Endodermal cell (in vitro differentiated cells): Measurements from ENCODE around the gene KIF12. TPM values are rescaled to one million over a fixed set of nuclear protein-coding genes. Genes with fewer than 3 reads are reported as not detected.

Experiments
- DNase-seq: peaks from one replicate; pipeline ENCODE4 v3.0.0-alpha.2; 2017
- H3K27ac ChIP-seq: 2 replicates; pipeline ENCODE4 v1.5.1; 2013; ENCODE audit warnings: mild to moderate bottlenecking, low read depth, low read length, moderate library complexity
- H3K27me3 ChIP-seq: 2 replicates; pipeline ENCODE4 v1.6.1; 2013; ENCODE audit warnings: mild to moderate bottlenecking, low read length, moderate library complexity; ENCODE audit not compliant: insufficient read depth, control insufficient read depth, poor library complexity, severe bottlenecking
- H3K36me3 ChIP-seq: 2 replicates; pipeline ENCODE4 v1.7.0; 2013; ENCODE audit warnings: mild to moderate bottlenecking, low read length, moderate library complexity; ENCODE audit not compliant: control insufficient read depth, insufficient read depth
- H3K4me1 ChIP-seq: one replicate; pipeline ENCODE4 v1.7.0; 2013; ENCODE audit warnings: low read length; ENCODE audit not compliant: control insufficient read depth, insufficient read depth
- H3K4me3 ChIP-seq: 2 replicates; pipeline ENCODE4 v1.5.1; 2013; ENCODE audit warnings: mild to moderate bottlenecking, low read length, moderate library complexity
- H3K9ac ChIP-seq: 2 replicates; pipeline ENCODE4 v1.6.1; 2013; ENCODE audit warnings: mild to moderate bottlenecking, low read length, moderate library complexity; ENCODE audit not compliant: poor library complexity, severe bottlenecking; ENCODE audit errors: extremely low read depth
- H3K9me3 ChIP-seq: 2 replicates; pipeline ENCODE4 v1.6.1; 2013; ENCODE audit warnings: mild to moderate bottlenecking, low read length, moderate library complexity; ENCODE audit not compliant: control insufficient read depth
- H3K27ac Mint-ChIP-seq: 2 replicates; pipeline ENCODE4 v1.8.0; 2020; ENCODE audit warnings: mixed read lengths
- H3K27me3 Mint-ChIP-seq: 2 replicates; pipeline ENCODE4 v1.8.0; 2021; ENCODE audit warnings: mild to moderate bottlenecking, mixed read lengths; ENCODE audit not compliant: insufficient read depth
- H3K36me3 Mint-ChIP-seq: 2 replicates; pipeline ENCODE4 v1.8.0; 2020; ENCODE audit warnings: low read depth, mixed read lengths
- H3K4me1 Mint-ChIP-seq: 2 replicates; pipeline ENCODE4 v1.8.0; 2020; ENCODE audit warnings: mixed read lengths
- H3K4me3 Mint-ChIP-seq: 2 replicates; pipeline ENCODE4 v1.8.0; 2020; ENCODE audit warnings: mild to moderate bottlenecking, moderate library complexity, mixed read lengths
- H3K9me3 Mint-ChIP-seq: 2 replicates; pipeline ENCODE4 v1.8.0; 2020; ENCODE audit warnings: mild to moderate bottlenecking, mixed read lengths
- CTCF ChIP-seq: fragments of 200-600 bp; sonication (generic); conservative IDR thresholded peaks from 2 replicates; pipeline ENCODE4 v1.5.0; 2021; ENCODE audit warnings: antibody characterized with exemption, mild to moderate bottlenecking
- WGBS, 2 experiments: methylation state at CpG; one replicate each; pipeline versions ENCODE4 v1.1.5 to v1.1.7; 2013; ENCODE audit warnings: missing lambda C conversion rate in 2 of 2, mixed read lengths in 1 of 2; ENCODE audit not compliant: insufficient coverage in 1 of 2, insufficient read length in 1 of 2; 5-methylcytosine and 5-hydroxymethylcytosine counted together
- total RNA-seq, 2 donors: library from RNA; stranded (reverse); fragmentation: NEBNext Ultra II Directional in 1 of 2; extraction: Animal tissue kit (Norgen Biotek cat#: 25700) in 1 of 2; gene quantifications; 2 replicates in 1 of 2; 3 replicates in 1 of 2; pipeline ENCODE4 v1.2.1, GENCODE V29; 2021

Gene KIF12
- total RNA-seq, 2 donors from 2014 or later: 11.4 to 16.3 TPM

GRCh38 chr9:114056527-114056926 lies 42.6 kb downstream of the KIF12 start:
- no peak overlapping the region for H3K9ac ChIP-seq
- Mint-ChIP-seq H3K4me1 (peaks cover 18% of the 10 kb centered on the region), H3K27ac (no peak overlapping the region), H3K4me3 (no peak overlapping the region), H3K36me3 (peaks cover 9% of the 10 kb centered on the region), H3K9me3 (no peaks in the 10 kb centered on the region), H3K27me3 (no peaks in the 10 kb centered on the region)
- WGBS, 2 experiments: 95 to 98% methylated on average over 5 of the region's 5 CpGs
- H3K27me3 ChIP-seq: no peaks in the 10 kb centered on the region
- no peak overlapping the region for H3K4me3 ChIP-seq
- peaks cover 6% of the 10 kb centered on the region for H3K36me3 ChIP-seq
- no peak overlapping the region for H3K27ac ChIP-seq
- H3K4me1 ChIP-seq: no peaks in the 10 kb centered on the region
- DNase-seq: peak; percentile 38
- H3K9me3 ChIP-seq: no peaks in the 10 kb centered on the region
- no peak for TF ChIP-seq CTCF

GRCh38 chr9:114055894-114056293 lies 43.2 kb downstream of the KIF12 start:
- Histone ChIP-seq H3K27me3 (no peaks in the 10 kb centered on the region), H3K9ac (no peak overlapping the region), H3K36me3 (peaks cover 11% of the 10 kb centered on the region), H3K4me3 (no peak overlapping the region), H3K4me1 (no peaks in the 10 kb centered on the region), H3K9me3 (no peaks in the 10 kb centered on the region), H3K27ac (no peak overlapping the region)
- peak; percentile 20 for DNase-seq
- no peaks in the 10 kb centered on the region for H3K27me3 Mint-ChIP-seq
- no peak overlapping the region for H3K4me3 Mint-ChIP-seq
- H3K36me3 Mint-ChIP-seq: peaks cover 12% of the 10 kb centered on the region
- H3K27ac Mint-ChIP-seq: no peak overlapping the region
- peaks cover 18% of the 10 kb centered on the region for H3K4me1 Mint-ChIP-seq
- 94% methylated on average over 7 of the region's 7 CpGs; no CpG with 5 or more reads in 1 of the 2 experiments for WGBS, 2 experiments
- TF ChIP-seq CTCF: no peak
- H3K9me3 Mint-ChIP-seq: no peaks in the 10 kb centered on the region

GRCh38 chr9:114055061-114055460 lies 44.0 kb downstream of the KIF12 start:
- 97 to 99% methylated on average over 16 to 18 of the region's 18 CpGs for WGBS, 2 experiments
- Mint-ChIP-seq H3K4me3 (no peak overlapping the region), H3K36me3 (peaks cover 20% of the 10 kb centered on the region), H3K9me3 (no peaks in the 10 kb centered on the region), H3K4me1 (peaks cover 18% of the 10 kb centered on the region), H3K27me3 (no peaks in the 10 kb centered on the region), H3K27ac (no peak overlapping the region)
- DNase-seq: peak; percentile 26
- no peak for TF ChIP-seq CTCF
- Histone ChIP-seq H3K27me3 (no peaks in the 10 kb centered on the region), H3K4me3 (no peak overlapping the region), H3K9ac (no peak overlapping the region), H3K9me3 (no peaks in the 10 kb centered on the region), H3K36me3 (peaks cover 19% of the 10 kb centered on the region), H3K27ac (no peak overlapping the region), H3K4me1 (no peaks in the 10 kb centered on the region)
